PC-3 (cell line): ENCODE measurements around the gene ATP5PF. TPM values are rescaled to one million over a fixed set of nuclear protein-coding genes. Genes with fewer than 3 reads are reported as not detected.
"Not testable (repeated sequence)": the region's sequence is repeated elsewhere in the genome, so short reads cannot be mapped to it uniquely, and the experiment has no call there.

Experiments
- ATAC-seq: fragments of 200-7000 bp; cut with Tn5 transposase; 2 replicates; pipeline ENCODE4 v1.9.1; 2020; ENCODE audit warnings: mild to moderate bottlenecking, moderate library complexity
- Bru-seq: library from RNA; stranded (reverse); fragments of 400-500 nt; gene quantifications from one replicate; lab custom pipeline; 2021; lab: Mats Ljungman, UMichigan
- BruChase-seq, 2 experiments: library from RNA; stranded (reverse); fragments of 400-500 nt; gene quantifications; one replicate each; lab custom pipeline; 2021; lab: Mats Ljungman, UMichigan
- BruUV-seq: library from RNA; stranded (reverse); fragments of 400-500 nt; replicated peaks from 2 replicates; lab custom pipeline; 2021; lab: Mats Ljungman, UMichigan
- CTCF ChIA-PET: fragments of 300-600 bp; sonication (Branson Sonifier 250); formaldehyde crosslinking; loops from one replicate; lab custom pipeline; 2022; ENCODE audit warnings: antibody characterized with exemption; lab: Charles Lee
- POLR2A ChIA-PET: fragments of 300-600 bp; sonication (Branson Sonifier 250); formaldehyde crosslinking; loops from one replicate; lab custom pipeline; 2022; ENCODE audit warnings: antibody characterized with exemption; ENCODE audit not compliant: unreplicated experiment; lab: Charles Lee
- DNase-seq: peaks from one replicate; pipeline ENCODE4 v3.0.0-alpha.2; 2015
- H2AFZ ChIP-seq: fragments of 300-600 bp; sonication (generic); 2 replicates; pipeline ENCODE4 v1.6.0; 2016; ENCODE audit warnings: antibody characterized with exemption, low read length
- H3F3A ChIP-seq: fragments of 300-600 bp; sonication (generic); one replicate; pipeline ENCODE4 v1.6.0; 2017; ENCODE audit warnings: antibody characterized with exemption, low read length, control low read depth, mild to moderate bottlenecking; ENCODE audit not compliant: unreplicated experiment
- H3K27ac ChIP-seq: fragments of 300-600 bp; sonication (generic); 2 replicates; pipeline ENCODE4 v1.5.1; 2016; ENCODE audit warnings: mild to moderate bottlenecking, low read length
- H3K27me3 ChIP-seq: fragments of 300-600 bp; sonication (generic); 2 replicates; pipeline ENCODE4 v1.6.1; 2016; ENCODE audit warnings: low read length, mixed read lengths
- H3K36me3 ChIP-seq: fragments of 300-600 bp; sonication (generic); 2 replicates; pipeline ENCODE4 v1.6.1; 2016; ENCODE audit warnings: low read depth, mixed run types, low read length, mixed read lengths
- H3K4me1 ChIP-seq: fragments of 300-600 bp; sonication (generic); 2 replicates; pipeline ENCODE4 v1.5.1; 2016; ENCODE audit warnings: low read length; ENCODE audit not compliant: insufficient read depth
- H3K4me2 ChIP-seq: fragments of 300-600 bp; sonication (generic); 2 replicates; pipeline ENCODE4 v1.6.0; 2016; ENCODE audit warnings: low read length
- H3K4me3 ChIP-seq: fragments of 300-600 bp; sonication (generic); 2 replicates; pipeline ENCODE4 v1.5.1; 2016; ENCODE audit warnings: mild to moderate bottlenecking, low read length, mixed read lengths
- H3K79me2 ChIP-seq: fragments of 300-600 bp; sonication (generic); 2 replicates; pipeline ENCODE4 v1.6.1; 2017; ENCODE audit warnings: low read length, mixed read lengths
- H3K9ac ChIP-seq: fragments of 300-600 bp; sonication (generic); 2 replicates; pipeline ENCODE4 v1.6.0; 2016; ENCODE audit warnings: mild to moderate bottlenecking, low read length
- H3K9me2 ChIP-seq: fragments of 300-600 bp; sonication (generic); replicated peaks from 2 replicates; pipeline ENCODE4 v1.6.1; 2016; ENCODE audit warnings: mixed run types, low read length, mixed read lengths
- H3K9me3 ChIP-seq: fragments of 300-600 bp; sonication (generic); 2 replicates; pipeline ENCODE4 v1.6.1; 2016; ENCODE audit warnings: low read length, mixed read lengths
- H4K20me1 ChIP-seq: fragments of 300-600 bp; sonication (generic); 2 replicates; pipeline ENCODE4 v1.6.1; 2016; ENCODE audit warnings: low read length, mixed read lengths
- CTCF ChIP-seq: fragments of 300-600 bp; sonication (generic); conservative IDR thresholded peaks from 2 replicates; pipeline ENCODE4 v1.5.1; 2017; ENCODE audit warnings: antibody characterized with exemption, low read depth, mild to moderate bottlenecking, low read length
- EZH2 ChIP-seq: fragments of 300-600 bp; sonication (generic); IDR thresholded peaks from one replicate; pipeline ENCODE4 v1.6.1; 2017; ENCODE audit warnings: antibody characterized with exemption, mild to moderate bottlenecking, low read length; ENCODE audit not compliant: unreplicated experiment
- EZH2phosphoT487 ChIP-seq: fragments of 300-600 bp; sonication (generic); IDR thresholded peaks from 2 replicates; pipeline ENCODE4 v1.6.1; 2018; ENCODE audit warnings: mild to moderate bottlenecking, antibody characterized with exemption, low read length, borderline replicate concordance
- intact Hi-C: fragments of 100-400 bp; cut with micrococcal nuclease; formaldehyde crosslinking; loops from 2 replicates; pipeline ENCODE4 v1.9.0; 2023
- long read RNA-seq: library from polyadenylated mRNA; unstranded; transcript quantifications from one replicate; pipeline ENCODE4 v2.0.0, GENCODE V29; 2021; ENCODE audit not compliant: unreplicated experiment
- total RNA-seq: library from RNA; depleted of rRNA; stranded (reverse); fragments of >200 nt; gene quantifications from 2 replicates; pipeline ENCODE4 v1.2.3, GENCODE V29; 2014; rRNA removed

The ATP5PF gene
- total RNA-seq (170 and 184 TPM in 2 replicates), Bru-seq, nascent RNA (percentile 86 among the genes with signal in this experiment), BruChase-seq, experiment 1, labeled RNA remaining after a 6-hour chase (percentile 76 among the genes with signal in this experiment), BruChase-seq, experiment 2, labeled RNA remaining after a 2-hour chase (percentile 74 among the genes with signal in this experiment)
- long read RNA-seq, transcript ATP5PF-202 (4 exons, 826 nt): minor isoform, 15 of 408 reads
- long read RNA-seq, transcript ATP5PF-201 (4 exons, 614 nt): major isoform, 197 of 408 reads
- long read RNA-seq, transcript ATP5PF-203 (4 exons, 647 nt): minor isoform, 7 of 408 reads
- long read RNA-seq, transcript ATP5PF-204 (4 exons, 1,179 nt): minor isoform, 28 of 408 reads
- long read RNA-seq, partial matches to known transcripts: 154 of 408 reads
- long read RNA-seq, other reads (novel, unspliced or antisense): 1 of 408 reads

- H4K20me1 ChIP-seq: peaks cover 5% of the 10 kb centered on the region; the same call in 1 of the 2 replicates
- ChIA-PET POLR2A (no interaction called here), CTCF (no interaction called here)
- no peaks in the 10 kb centered on the region for H3F3A ChIP-seq
- H3K36me3 ChIP-seq: peaks cover 1% of the 10 kb centered on the region; the same call in 1 of the 2 replicates
- H3K9ac ChIP-seq: peak within 1 kb of the TSS; percentile 99
- no peaks in the 10 kb centered on the region for H3K9me2 ChIP-seq
- H3K4me1 ChIP-seq: peaks cover 18% of the 10 kb centered on the region; the same call in 1 of the 2 replicates
- no TSS peak for BruUV-seq
- ATAC-seq: peak; percentile 90
- no peaks in the 10 kb centered on the region for H3K27me3 ChIP-seq
- peak; percentile 98 for DNase-seq
- H2AFZ ChIP-seq: peak within 1 kb of the TSS; percentile 90
- H3K79me2 ChIP-seq: peaks cover 89% of the 10 kb centered on the region
- peak within 1 kb of the TSS; percentile 97 for H3K27ac ChIP-seq
- no peak for TF ChIP-seq EZH2
- no peak for TF ChIP-seq EZH2phosphoT487
- peak within 1 kb of the TSS; percentile 93 for H3K4me3 ChIP-seq
- no peaks in the 10 kb centered on the region for H3K9me3 ChIP-seq
- H3K4me2 ChIP-seq: peak within 1 kb of the TSS; percentile 94
- intact Hi-C loops: loop anchor here (1.0 to 10.0 kb wide), 2 partner anchors 127 to 130 kb away; no protein-coding TSS in a partner anchor
Observed at GRCh38 chr21:25734904-25735645, at the start of gene ATP5PF, which contains the start of gene GABPA. Gene ATP5PF (minus strand): TSS chr21:25734904. CDS start chr21:25729794, 5,110 bp downstream. Gene GABPA (plus strand): TSS chr21:25734972. CDS start chr21:25741599, 6,627 bp downstream.

- H3K79me2 ChIP-seq, H4K20me1 ChIP-seq, H3K4me3 ChIP-seq, DNase-seq, intact Hi-C loops, H3K4me2 ChIP-seq, H3K9ac ChIP-seq, H2AFZ ChIP-seq, H3K27ac ChIP-seq, H3K9me2 ChIP-seq, H3K36me3 ChIP-seq, BruUV-seq, H3K4me1 ChIP-seq, H3K27me3 ChIP-seq, CTCF ChIA-PET, H3K9me3 ChIP-seq, H3F3A ChIP-seq, POLR2A ChIA-PET, ATAC-seq: not testable (repeated sequence)
Observed at GRCh38 chr21:25778126-25778875, 43.6 kb upstream of the ATP5PF start.

- POLR2A ChIA-PET: no interaction called here
- TF ChIP-seq EZH2phosphoT487: no peak
- no peak for TF ChIP-seq CTCF
- no peak for TF ChIP-seq EZH2
- no peak overlapping the region for H3K27ac ChIP-seq
- no peak overlapping the region for H3K9ac ChIP-seq
- CTCF ChIA-PET: no interaction called here
- H3K27me3 ChIP-seq: no peaks in the 10 kb centered on the region
- BruUV-seq: no TSS peak
- H3K4me3 ChIP-seq: no peak overlapping the region
- H3K79me2 ChIP-seq: no peaks in the 10 kb centered on the region
- no peaks in the 10 kb centered on the region for H3K4me1 ChIP-seq
- H4K20me1 ChIP-seq: no peaks in the 10 kb centered on the region
- no peak for ATAC-seq
- H3F3A ChIP-seq: no peaks in the 10 kb centered on the region
- no peak overlapping the region for H3K4me2 ChIP-seq
- H2AFZ ChIP-seq: no peak overlapping the region
- no peak for DNase-seq
- H3K9me3 ChIP-seq: no peaks in the 10 kb centered on the region
- no peaks in the 10 kb centered on the region for H3K36me3 ChIP-seq
- no peaks in the 10 kb centered on the region for H3K9me2 ChIP-seq
- intact Hi-C loops: no loop called here
Observed at GRCh38 chr21:25776440-25776839, 41.7 kb upstream of the ATP5PF start.
